ENCODE data around the gene CELF2.

The CELF2 gene

GRCh38 chr10:10977978-10978377 lies 39.7 kb upstream of the CELF2 start:
- Histone ChIP-seq H4K20me1 (ENCODE audit: low read depth, low read length) (no peaks in the 10 kb centered on the region), H3K9me2 (replicated peaks; ENCODE audit: insufficient read depth, low read length) (no peaks in the 10 kb centered on the region), H3K4me2 (ENCODE audit: low read depth, low read length, poor library complexity, severe bottlenecking) (no peak overlapping the region), H3K9me3 (ENCODE audit: insufficient read depth, low read length) (no peaks in the 10 kb centered on the region), H3K4me3 (ENCODE audit: insufficient read depth, low read length, poor library complexity, severe bottlenecking) (no peak overlapping the region), H3K27me3 (ENCODE audit: low read length) (no peaks in the 10 kb centered on the region), H3K27ac (ENCODE audit: low read depth, low read length) (no peak overlapping the region), H3K36me3 (ENCODE audit: low read length) (no peaks in the 10 kb centered on the region), H3K9ac (ENCODE audit: low read length) (no peak overlapping the region), H3K79me2 (ENCODE audit: insufficient read depth, low read length) (no peaks in the 10 kb centered on the region), H3F3A (ENCODE audit: insufficient read depth) (no peaks in the 10 kb centered on the region), H2AFZ (ENCODE audit: low read depth, low read length, severe bottlenecking) (no peak overlapping the region)
- TF ChIP-seq, protein P1, sequence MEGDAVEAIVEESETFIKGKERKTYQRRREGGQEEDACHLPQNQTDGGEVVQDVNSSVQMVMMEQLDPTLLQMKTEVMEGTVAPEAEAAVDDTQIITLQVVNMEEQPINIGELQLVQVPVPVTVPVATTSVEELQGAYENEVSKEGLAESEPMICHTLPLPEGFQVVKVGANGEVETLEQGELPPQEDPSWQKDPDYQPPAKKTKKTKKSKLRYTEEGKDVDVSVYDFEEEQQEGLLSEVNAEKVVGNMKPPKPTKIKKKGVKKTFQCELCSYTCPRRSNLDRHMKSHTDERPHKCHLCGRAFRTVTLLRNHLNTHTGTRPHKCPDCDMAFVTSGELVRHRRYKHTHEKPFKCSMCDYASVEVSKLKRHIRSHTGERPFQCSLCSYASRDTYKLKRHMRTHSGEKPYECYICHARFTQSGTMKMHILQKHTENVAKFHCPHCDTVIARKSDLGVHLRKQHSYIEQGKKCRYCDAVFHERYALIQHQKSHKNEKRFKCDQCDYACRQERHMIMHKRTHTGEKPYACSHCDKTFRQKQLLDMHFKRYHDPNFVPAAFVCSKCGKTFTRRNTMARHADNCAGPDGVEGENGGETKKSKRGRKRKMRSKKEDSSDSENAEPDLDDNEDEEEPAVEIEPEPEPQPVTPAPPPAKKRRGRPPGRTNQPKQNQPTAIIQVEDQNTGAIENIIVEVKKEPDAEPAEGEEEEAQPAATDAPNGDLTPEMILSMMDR (IDR thresholded peaks at IDR 0.05; ENCODE audit: insufficient read depth, low read length, poor library complexity, severe bottlenecking), result no peak
- TF ChIP-seq EZH2phosphoT487 (conservative IDR thresholded peaks at IDR 0.05; ENCODE audit: low read length), result no peak

GRCh38 chr10:10985361-10985760 lies 32.3 kb upstream of the CELF2 start:
- Histone ChIP-seq H3F3A (ENCODE audit: insufficient read depth) (no peaks in the 10 kb centered on the region), H3K27me3 (ENCODE audit: low read length) (no peaks in the 10 kb centered on the region), H3K27ac (ENCODE audit: low read depth, low read length) (no peak overlapping the region), H4K20me1 (ENCODE audit: low read depth, low read length) (no peaks in the 10 kb centered on the region), H3K4me2 (ENCODE audit: low read depth, low read length, poor library complexity, severe bottlenecking) (no peak overlapping the region), H3K9me3 (ENCODE audit: insufficient read depth, low read length) (no peaks in the 10 kb centered on the region), H2AFZ (ENCODE audit: low read depth, low read length, severe bottlenecking) (no peak overlapping the region), H3K4me3 (ENCODE audit: insufficient read depth, low read length, poor library complexity, severe bottlenecking) (no peak overlapping the region), H3K9ac (ENCODE audit: low read length) (no peak overlapping the region), H3K9me2 (replicated peaks; ENCODE audit: insufficient read depth, low read length) (no peaks in the 10 kb centered on the region), H3K36me3 (ENCODE audit: low read length) (no peaks in the 10 kb centered on the region), H3K79me2 (ENCODE audit: insufficient read depth, low read length) (no peaks in the 10 kb centered on the region)
- no peak for TF ChIP-seq EZH2phosphoT487 (conservative IDR thresholded peaks at IDR 0.05; ENCODE audit: low read length)
- TF ChIP-seq, protein P1 (IDR thresholded peaks at IDR 0.05; ENCODE audit: insufficient read depth, low read length, poor library complexity, severe bottlenecking), result no peak

DNA sequence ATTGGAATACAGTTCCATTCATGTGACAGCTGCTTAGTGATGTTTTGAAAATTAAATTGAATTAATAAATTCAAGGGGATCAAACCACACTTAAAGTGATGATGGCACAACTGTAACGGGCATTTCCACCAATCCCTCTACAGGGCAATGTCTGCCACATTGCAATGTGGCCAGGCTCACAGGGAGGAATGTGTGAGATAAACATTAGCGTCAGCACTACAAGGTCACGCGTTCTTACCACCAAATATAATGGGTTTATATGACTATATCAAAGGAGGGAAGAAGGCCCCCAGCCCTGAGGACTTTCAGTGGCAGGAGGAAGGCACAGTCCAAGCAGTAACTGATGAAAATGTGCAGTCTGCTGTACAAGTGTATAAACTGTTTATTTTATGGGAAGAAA lies 31.1 kb upstream of the CELF2 start:
- Histone ChIP-seq H2AFZ (ENCODE audit: low read depth, low read length, severe bottlenecking) (no peak overlapping the region), H3K9me3 (ENCODE audit: insufficient read depth, low read length) (no peaks in the 10 kb centered on the region), H3K9ac (ENCODE audit: low read length) (no peak overlapping the region), H3K79me2 (ENCODE audit: insufficient read depth, low read length) (no peaks in the 10 kb centered on the region), H3K4me3 (ENCODE audit: insufficient read depth, low read length, poor library complexity, severe bottlenecking) (no peak overlapping the region), H3F3A (ENCODE audit: insufficient read depth) (no peaks in the 10 kb centered on the region), H3K27me3 (ENCODE audit: low read length) (no peaks in the 10 kb centered on the region), H3K27ac (ENCODE audit: low read depth, low read length) (no peak overlapping the region), H4K20me1 (ENCODE audit: low read depth, low read length) (no peaks in the 10 kb centered on the region), H3K9me2 (replicated peaks; ENCODE audit: insufficient read depth, low read length) (no peaks in the 10 kb centered on the region), H3K4me2 (ENCODE audit: low read depth, low read length, poor library complexity, severe bottlenecking) (no peak overlapping the region), H3K36me3 (ENCODE audit: low read length) (no peaks in the 10 kb centered on the region)
- TF ChIP-seq, protein P1 (IDR thresholded peaks at IDR 0.05; ENCODE audit: insufficient read depth, low read length, poor library complexity, severe bottlenecking), result no peak
- TF ChIP-seq EZH2phosphoT487 (conservative IDR thresholded peaks at IDR 0.05; ENCODE audit: low read length), result no peak

All from SU-DHL-6 (cell line).